HG03521 (cell line): ENCODE results near the gene ASIP.

Experiments used
- ATAC-seq: cut with Tn5 transposase; IDR thresholded peaks from one replicate; pipeline ENCODE4 v1.9.1; 2021; ENCODE audit warnings: mild to moderate bottlenecking, moderate library complexity; ENCODE audit not compliant: unreplicated experiment

ASIP gene

DNA sequence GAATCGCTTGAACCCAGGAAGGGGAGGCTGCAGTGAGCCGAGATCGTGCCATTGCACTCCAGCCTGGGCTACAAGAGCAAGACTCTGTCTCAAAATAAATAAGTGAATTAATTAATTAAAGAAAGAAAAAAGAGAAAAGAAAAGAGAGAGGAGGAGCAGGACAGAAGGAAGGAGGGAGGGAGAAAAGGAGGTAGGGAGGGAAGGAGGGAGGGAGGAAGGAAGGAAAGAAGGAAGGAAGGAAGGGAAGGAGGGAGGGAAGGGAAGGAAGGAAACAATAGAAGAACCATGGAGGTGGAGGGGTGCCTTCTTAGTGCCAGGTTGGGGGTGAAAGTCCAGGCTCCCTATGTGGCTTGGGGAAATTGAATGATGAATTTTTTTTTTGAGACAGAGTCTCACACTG is 68.5 kb downstream of the ASIP start:
- ATAC-seq = no peak

DNA sequence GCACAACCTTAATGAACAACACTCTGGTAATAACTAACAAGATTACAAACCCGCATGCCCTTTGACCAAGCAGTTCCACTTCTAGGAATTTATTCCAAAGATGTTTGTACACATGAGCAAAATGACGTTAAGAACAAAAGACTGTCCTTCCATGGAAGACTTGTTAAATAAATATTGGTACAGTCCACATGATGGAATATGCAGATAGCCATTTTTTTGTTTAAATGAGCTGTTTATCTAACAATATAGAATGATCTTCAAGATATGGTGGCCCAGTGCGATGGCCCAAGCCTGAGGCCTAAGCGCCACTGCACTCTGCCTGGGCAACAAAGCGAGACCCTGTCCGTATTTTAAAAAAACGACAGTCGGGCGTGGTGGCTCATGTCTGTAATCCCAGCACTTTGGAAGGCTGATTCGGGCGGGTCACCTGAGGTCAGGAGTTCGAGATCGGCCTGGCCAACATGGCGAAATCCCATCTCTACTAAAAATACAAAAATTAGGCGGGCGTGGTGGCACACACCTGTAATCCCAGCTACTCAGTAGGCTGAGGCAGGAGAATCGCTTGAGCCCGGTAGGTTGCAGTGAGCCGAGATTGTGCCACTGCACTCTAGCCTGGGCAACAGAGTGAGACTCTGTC is 69.4 kb downstream of the ASIP start:
- no peak for ATAC-seq

DNA sequence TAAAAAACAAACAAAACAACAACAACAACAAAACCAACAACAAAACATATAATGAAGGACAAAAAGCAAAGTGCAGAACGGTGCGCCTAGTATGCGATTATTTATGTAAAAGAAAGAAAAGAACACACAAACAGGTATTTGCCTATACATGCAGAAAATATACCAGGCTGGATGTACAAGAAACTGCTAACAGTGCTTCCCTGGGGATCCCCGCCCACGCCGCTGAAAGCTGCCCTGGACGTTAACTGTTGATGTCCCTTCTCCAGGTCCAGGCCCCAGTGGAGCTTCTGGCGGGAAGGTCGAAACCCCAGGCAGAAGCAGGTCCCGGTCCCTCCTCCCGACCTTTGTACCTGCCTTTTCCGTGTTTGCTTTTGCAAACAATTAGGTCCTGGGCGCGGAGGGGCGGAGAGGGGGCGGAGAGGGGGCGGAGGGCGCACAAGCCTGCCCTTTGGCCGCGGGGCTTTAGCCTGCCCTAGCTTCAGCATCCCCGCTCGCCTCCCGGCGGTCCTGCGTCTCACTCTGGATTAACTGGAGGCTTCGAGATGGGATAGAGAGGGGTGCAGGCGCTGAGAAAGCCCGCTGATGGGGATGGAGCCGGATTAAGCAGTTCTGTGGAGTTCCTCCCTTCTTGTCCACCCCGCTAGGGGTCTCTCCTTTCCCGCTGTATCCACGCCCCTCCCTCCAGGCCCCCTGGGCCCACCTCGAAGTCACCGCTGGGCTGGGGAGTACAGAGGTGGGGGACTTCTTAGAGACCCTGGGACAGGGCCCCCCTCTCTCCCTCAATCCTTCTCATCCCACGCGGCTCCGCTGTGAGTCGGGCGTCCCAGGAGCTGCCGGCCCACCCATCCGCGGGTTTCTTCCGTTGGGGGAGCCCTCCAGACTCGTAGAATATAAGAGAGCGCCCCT is 70.1 kb downstream of the ASIP start:
- no peak for ATAC-seq

GRCh38 chr20:34312024-34312460 is 70.8 kb downstream of the ASIP start:
- no peak for ATAC-seq

DNA sequence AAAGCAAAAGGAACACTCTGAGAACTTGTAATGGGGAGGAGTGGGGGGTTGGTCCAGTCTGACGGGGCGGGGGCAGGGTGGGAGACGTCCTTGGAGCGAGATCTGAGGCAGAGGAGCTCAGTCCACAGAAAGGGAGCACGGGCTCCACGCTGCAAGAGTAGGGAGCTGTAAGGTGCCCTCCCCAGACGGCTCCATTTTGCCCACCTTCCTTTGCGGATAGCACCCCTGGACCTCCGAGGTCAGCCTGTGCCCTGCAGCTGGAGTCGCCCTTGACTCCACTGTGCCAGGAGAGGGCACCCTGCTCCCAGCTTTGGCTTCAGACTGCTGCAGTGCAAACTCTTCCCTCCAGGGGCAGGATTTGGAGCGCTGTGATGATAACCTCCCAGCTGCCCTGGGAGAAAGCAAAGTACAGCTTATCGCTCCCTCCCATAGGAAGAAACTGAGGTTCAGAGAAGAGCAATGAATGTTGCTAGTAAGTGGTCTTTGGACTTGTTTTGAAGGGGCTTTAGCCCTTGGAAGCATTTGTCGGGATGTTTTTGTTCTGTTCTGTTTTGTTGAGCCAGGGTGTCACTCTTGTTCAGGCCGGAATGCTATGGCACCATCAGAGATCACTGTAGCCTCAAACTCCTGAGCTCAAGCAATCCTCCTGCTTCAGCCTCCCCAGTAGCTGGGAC is 71.5 kb downstream of the ASIP start:
- no peak for ATAC-seq

DNA sequence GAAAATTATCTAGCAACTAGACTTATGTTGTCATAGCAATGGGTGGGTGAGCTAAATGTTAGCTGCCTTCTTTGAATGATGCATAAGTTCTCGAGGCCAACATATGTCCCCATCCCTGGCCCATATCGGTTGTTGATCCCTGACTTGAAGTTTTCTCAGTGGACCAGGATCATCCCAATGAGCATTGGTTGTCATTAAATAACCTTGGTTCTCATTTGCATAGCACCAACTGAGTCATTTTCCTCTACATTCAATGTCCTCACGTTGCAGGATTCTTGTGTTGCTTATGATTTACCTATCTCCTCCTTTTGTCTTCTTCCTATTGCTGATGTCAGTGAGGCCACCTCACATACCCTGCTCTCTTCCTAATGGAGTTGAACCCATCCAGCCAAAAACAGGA is 74.0 kb downstream of the ASIP start:
- ATAC-seq = no peak

DNA sequence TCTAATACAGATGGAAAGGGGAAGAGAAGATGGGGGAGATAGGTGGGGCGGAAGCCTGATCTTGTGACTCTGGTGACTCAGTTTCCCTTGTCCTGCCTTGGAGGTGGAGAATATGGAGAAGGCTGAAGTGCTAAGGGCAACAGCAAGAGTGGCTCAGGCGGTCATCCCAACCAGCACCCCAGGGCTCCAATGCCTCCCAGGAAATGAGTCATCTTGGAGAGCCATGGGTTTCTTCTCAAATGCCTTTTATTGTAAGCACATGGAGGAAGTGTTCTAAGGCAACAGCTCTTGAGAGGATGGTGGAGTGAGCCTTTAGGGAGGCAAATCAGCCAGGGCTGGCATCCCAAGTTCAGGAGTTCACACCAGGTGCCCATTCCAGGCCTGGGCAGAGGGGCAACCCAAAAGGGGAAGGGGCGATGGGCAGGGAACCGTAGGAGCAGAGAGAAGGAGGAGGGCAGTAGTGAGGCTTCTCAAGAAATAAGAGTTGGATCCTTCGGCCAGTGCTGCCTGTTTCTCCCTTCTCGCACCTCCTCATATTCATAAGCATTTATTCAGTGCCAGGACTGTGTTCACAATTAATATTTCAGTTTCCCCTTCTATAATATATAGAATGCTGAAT is 75.1 kb downstream of the ASIP start:
- ATAC-seq = no peak
